Skin epidermis (tissue), 12 donors: ENCODE measurements around the gene CYP26B1.
A peak's percentile ranks its signal among the peaks of the same experiment; 100 is the strongest.

ENCODE experiments used
- H3K27ac ChIP-seq, 21 experiments: fragments of 200-600 bp; sonication (generic) in 11 of 21; one replicate each; pipeline ENCODE4 v1.5.0; 2020; ENCODE audit warnings: mild to moderate bottlenecking in 3 of 21, inconsistent platforms in 2 of 21, moderate library complexity in 2 of 21
- H3K4me3 ChIP-seq, 7 experiments: fragments of 200-600 bp; sonication (generic) in 2 of 7; one replicate each; pipeline ENCODE4 v1.5.0; 2020; ENCODE audit warnings: inconsistent platforms in 2 of 7, mild to moderate bottlenecking in 2 of 7, moderate library complexity in 1 of 7

Gene CYP26B1

GRCh38 chr2:72115110-72116080, 32.3 kb downstream of the CYP26B1 start:
- Histone ChIP-seq H3K4me3 (no peak overlapping the region), H3K27ac (peak overlapping the region in 17 of 21 experiments; percentile 27 to 84 (median 70))

DNA sequence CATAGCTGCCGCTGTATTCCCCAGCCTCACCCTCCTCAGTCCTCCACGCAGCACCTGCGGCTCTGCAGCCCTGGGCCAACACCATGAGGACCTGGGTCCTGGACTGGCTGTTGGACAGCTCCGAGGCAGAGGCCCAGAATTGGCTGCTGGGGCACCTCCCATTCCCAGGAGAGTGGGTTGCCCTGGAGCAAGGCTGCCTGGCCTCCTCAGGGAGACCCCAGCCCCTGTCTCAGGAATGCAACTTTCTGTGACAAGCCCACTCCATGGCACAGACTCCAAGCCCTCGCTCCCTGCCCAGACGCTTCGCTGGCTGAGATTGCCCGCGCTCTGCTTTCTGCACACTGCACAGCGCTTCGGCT, 33.0 kb downstream of the CYP26B1 start:
- Histone ChIP-seq H3K4me3 (no peak overlapping the region), H3K27ac (peak overlapping the region in 12 of 21 experiments; percentile 37 to 84 (median 72))

DNA sequence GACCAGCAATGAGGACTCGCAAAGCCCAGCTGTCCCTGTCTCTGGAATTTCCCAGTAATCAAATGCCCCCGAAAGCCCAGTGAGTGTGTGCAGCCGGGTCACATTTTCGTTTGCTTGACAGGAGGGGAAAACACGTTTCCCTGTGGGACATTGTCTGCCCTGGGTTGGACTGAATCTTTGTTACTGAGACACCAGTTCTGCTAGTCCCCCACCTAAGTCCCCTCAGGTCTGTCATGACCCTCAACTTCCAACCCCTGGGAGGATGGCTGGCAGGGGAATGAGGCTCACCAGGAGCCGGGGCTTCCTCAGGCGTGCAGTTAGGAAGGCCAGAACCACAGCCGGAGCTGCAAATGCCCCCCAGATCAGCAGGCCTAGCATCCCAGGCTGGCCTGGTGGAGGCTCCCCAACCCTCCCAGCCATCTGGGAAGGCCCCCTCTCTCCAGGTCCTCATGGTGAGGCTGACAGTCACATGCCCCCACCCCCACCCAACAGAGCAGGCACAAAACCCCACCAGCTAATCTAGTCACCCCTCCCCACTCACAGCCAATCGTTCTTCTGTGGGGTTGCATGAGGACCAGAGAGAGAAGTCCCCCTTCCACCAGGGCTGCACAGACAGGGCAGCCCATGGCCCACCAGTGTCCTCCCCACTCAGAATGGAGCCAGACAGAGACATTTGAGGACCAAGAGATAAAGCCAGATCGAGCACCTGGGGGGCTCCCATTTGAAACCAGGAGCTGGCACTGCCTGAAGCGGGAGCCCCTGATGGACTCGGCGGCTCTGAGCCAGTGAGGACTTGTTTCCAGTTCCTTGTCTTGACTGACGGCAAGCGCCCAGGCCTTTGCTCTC, 33.6 kb downstream of the CYP26B1 start:
- H3K27ac ChIP-seq: peak overlapping the region in 6 of 21 experiments; percentile 37 to 84 (median 74)
- H3K4me3 ChIP-seq: no peak overlapping the region

- H3K4me3 ChIP-seq: no peak overlapping the region
- peak overlapping the region in 1 of 21 experiments; percentile 21 for H3K27ac ChIP-seq
Observed at GRCh38 chr2:72112981-72113846, 34.4 kb downstream of the CYP26B1 start.

DNA sequence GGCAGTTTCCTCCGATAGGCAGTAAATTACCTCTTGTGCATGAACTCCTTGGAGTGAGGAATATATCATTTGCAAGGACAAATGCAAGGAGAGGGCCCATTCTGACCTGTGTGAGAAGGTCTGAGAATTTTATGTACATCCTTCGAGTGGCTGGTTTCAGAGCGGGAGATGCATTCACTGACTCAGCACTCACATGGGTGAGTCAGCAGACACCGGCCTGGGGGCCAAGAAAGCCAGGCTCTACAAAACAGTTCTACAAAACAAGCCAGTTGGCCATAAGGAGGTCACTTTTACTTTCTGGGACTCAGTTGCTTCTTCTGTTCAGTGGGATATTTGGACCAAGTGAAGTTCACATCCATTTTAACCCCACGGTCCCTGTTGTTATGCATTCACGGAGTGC, 35.3 kb downstream of the CYP26B1 start:
- peak overlapping the region in 1 of 21 experiments; percentile 21 for H3K27ac ChIP-seq
- no peak overlapping the region for H3K4me3 ChIP-seq

DNA sequence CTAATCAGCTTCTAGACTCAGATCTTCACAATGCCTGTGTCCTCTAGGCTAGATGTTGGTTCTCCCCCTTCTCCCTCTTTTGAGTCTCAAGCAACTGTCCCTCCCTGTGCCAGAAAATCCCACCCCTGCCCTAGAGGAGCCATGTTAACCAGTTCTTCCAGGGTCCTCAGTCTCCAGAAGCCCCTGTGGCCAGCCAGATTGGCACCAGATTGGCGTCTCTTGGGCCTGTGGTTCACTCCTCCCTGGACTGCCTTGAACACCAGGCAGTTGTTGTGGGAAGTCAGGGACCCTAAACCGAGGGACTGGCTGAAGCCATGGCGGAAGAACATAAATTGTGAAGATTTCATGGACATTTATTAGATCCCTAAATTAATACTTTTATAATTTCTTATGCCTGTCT, 36.6 kb downstream of the CYP26B1 start:
- no peak overlapping the region for H3K4me3 ChIP-seq
- no peak overlapping the region for H3K27ac ChIP-seq

- Histone ChIP-seq H3K4me3 (no peak overlapping the region), H3K27ac (no peak overlapping the region)
Observed at GRCh38 chr2:72109904-72110303, 37.8 kb downstream of the CYP26B1 start.

DNA sequence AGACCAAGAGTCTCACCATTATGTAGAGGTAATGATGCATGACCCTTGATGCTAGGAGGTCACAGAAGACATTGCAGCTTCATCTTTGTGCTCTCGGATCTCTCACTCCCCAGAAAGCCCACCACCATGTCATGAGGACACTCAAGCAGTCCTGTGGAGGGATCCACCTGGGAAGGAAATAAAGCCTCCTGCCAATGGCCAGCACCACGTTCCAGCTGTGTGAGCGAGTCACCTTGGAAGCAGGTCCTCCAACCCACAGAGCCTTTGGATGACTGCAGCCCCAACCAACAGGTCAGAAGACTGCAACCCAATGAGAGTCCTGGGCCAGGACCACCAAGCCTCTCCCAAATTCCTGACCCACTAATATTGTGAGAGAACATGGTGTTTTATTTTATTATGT, 38.4 kb downstream of the CYP26B1 start:
- Histone ChIP-seq H3K27ac (no peak overlapping the region), H3K4me3 (no peak overlapping the region)

DNA sequence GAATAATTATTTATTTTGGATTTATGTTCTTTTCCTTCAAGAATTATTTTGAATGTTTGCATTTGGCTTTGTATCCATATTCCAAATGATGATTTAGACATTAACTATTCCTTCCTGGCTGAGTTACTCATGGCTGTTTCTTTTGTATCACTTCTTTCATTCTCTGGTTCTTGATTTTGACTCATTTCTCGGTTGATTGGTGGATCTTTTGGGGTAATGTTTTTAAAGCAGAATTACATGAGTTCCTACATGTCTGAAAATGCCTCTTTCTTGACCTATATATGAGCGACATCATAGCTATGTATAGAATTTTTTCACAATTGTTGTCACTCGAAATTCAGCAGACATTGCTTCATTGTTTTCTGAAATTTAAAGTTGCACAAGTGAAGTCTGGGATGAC, 39.5 kb downstream of the CYP26B1 start:
- H3K27ac ChIP-seq: no peak overlapping the region
- H3K4me3 ChIP-seq: no peak overlapping the region

DNA sequence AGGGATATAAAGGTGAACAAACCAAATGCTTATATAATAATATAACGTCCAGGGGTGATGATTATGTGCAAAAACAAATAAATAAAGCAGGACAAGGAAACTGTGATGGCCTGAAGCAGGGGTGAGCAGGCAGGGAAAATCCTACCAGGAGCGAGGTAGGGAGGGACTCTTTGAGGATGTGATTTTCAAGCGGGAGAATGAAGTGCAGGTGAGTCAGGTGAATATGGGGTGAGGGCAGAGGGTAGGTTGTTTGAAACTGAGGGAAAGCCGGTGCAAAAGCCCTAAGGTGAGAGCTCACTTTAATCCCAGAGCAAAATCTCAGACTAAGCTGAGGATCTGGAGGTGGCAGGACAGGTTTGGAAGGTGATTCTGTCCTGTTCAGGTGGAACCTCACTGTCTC, 40.7 kb downstream of the CYP26B1 start:
- H3K4me3 ChIP-seq: no peak overlapping the region

DNA sequence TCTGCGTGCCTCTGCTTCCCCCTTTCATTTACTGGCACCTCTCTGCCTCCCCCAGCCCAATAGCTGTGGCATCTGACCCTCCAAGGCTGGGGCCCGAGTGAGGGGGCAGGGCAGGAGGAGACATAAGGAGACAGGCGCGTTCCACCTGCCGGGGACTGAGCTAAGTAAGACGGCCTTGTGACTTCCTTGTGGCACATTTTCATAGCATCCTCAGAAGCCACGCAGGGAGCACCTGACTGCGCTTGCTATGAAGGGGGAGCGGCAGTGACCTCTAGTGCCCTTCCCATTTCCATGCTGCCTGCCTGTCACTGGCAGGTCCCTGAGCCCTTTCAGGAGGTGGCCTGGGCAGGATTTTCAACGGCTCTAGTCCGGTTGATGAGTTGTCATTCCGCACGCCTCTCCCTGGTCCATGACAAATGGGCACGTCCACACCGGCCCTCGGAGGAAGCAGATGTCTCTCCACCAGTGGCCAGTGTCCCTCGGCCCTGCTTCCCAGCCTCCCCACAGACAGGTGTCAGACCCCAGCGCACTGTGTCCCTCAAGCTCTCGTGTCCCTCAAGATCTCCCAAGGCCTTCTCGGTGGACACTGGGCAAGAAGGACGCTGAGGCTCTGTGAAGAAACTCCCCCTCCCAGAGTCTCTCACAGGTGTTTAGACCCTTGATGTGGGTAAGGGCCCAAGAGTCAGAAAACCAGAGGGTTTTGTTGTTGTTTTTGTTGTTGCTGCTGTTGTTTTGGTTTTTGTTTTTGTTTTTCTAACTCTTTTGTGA, 42.7 kb downstream of the CYP26B1 start:
- Histone ChIP-seq H3K4me3 (no peak overlapping the region), H3K27ac (no peak overlapping the region)

More for the DNA sequence above, 40.7 kb downstream of the CYP26B1 start:
- no peak overlapping the region for H3K27ac ChIP-seq

- no peak overlapping the region for H3K4me3 ChIP-seq
- H3K27ac ChIP-seq: no peak overlapping the region
Observed at GRCh38 chr2:72103690-72104089, 44.0 kb downstream of the CYP26B1 start.

- Histone ChIP-seq H3K27ac (no peak overlapping the region), H3K4me3 (no peak overlapping the region)
Observed at GRCh38 chr2:72103161-72103560, 44.5 kb downstream of the CYP26B1 start.

GRCh38 chr2:72098935-72099334, 48.7 kb downstream of the CYP26B1 start:
- no peak overlapping the region for H3K27ac ChIP-seq
- no peak overlapping the region for H3K4me3 ChIP-seq

- no peak overlapping the region for H3K27ac ChIP-seq
Observed at GRCh38 chr2:72097276-72097675, 50.4 kb downstream of the CYP26B1 start.

DNA sequence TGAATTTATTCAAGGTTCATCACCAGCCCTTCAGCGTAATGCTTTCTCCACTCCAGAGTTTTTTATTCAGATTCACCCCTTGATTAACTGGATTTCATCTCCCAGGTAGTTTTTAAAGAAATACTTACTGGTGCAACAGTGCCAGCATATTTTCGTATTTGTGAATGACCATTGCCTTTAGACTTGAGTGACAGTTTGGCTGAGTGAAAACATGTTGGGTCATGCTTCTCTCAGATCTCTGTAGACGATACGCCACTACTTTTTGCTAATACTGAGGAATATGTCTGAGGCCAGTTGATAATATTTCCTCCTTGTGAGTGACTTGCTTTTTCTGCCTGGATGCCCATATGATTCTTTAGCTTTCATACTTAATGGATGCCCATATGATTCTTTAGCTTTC, 51.5 kb downstream of the CYP26B1 start:
- H3K27ac ChIP-seq: no peak overlapping the region

More at GRCh38 chr2:72097276-72097675, 50.4 kb downstream of the CYP26B1 start:
- no peak overlapping the region for H3K4me3 ChIP-seq

DNA sequence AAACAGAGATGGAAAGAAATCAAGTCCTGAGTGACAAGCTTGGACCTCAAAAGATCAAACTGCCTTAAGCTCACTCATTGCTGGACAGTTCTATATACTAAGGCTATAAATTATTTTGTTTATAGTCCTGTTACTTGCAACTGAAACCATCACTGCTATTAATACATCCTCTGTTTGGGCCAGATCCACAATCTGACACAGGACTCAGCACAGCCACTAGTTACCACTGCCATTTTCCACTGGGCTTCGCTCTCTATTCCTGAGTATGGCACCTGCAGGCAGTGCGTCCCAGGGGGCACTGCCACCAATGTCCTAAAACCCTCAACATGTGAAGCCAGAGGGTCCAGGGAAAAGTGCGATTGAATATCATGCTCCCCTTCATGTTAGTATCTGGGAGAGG, 52.3 kb downstream of the CYP26B1 start:
- Histone ChIP-seq H3K4me3 (no peak overlapping the region), H3K27ac (no peak overlapping the region)

More for the DNA sequence above, 51.5 kb downstream of the CYP26B1 start:
- H3K4me3 ChIP-seq: no peak overlapping the region

- Histone ChIP-seq H3K27ac (no peak overlapping the region), H3K4me3 (no peak overlapping the region)
Observed at GRCh38 chr2:72094701-72095100, 53.0 kb downstream of the CYP26B1 start.

DNA sequence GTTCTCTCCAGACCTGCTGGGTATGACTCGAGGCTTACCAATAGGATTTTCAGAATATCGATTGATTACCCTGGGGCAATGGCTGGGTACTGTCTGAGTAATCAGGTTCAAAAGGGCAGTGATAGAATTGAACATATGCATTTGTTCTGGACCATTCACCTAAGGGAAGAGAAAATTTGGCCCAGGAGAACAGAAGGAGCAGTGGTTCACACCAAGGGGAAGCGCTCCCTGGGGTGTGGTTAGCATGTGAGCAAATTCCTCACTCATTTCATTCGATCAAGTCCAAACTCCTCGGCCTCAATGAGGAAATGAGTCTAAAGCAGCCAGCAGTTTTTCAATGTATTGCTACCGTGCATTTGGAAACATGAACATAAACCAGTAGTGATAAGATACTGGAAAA, 55.6 kb downstream of the CYP26B1 start:
- H3K4me3 ChIP-seq: no peak overlapping the region
- H3K27ac ChIP-seq: no peak overlapping the region
